ENCODE measurements around the gene STX8. TPM values are rescaled to one million over a fixed set of nuclear protein-coding genes. Genes with fewer than 3 reads are reported as not detected.

Gene STX8
- total and polyA plus RNA-seq, 8 donors = 51.9 to 63.4 (median 56.5) TPM

- DNase-seq (no peak), ATAC-seq (no peak)
- Histone ChIP-seq H3K4me3 (no peak overlapping the region), H3K9me3 (no peaks in the 10 kb centered on the region), H3K36me3 (no peaks in the 10 kb centered on the region), H3K27me3 (no peaks in the 10 kb centered on the region), H3K27ac (no peak overlapping the region), H3K4me1 (no peaks in the 10 kb centered on the region)
- intact Hi-C loops (cut with DNase I) = no loop called here
- TF ChIP-seq CTCF (IDR thresholded peaks at IDR 0.05) = no peak
Observed at GRCh38 chr17:9531034-9531433, 44.6 kb downstream of the STX8 start.

GRCh38 chr17:9529033-9529700 lies 46.5 kb downstream of the STX8 start:
- no peak overlapping the region for H3K27ac ChIP-seq
- H3K9me3 ChIP-seq = no peaks in the 10 kb centered on the region
- H3K36me3 ChIP-seq = no peaks in the 10 kb centered on the region
- TF ChIP-seq CTCF (IDR thresholded peaks at IDR 0.05) = peak in 1 of 2 donors; percentile 18
- H3K4me3 ChIP-seq = no peak overlapping the region
- ATAC-seq (peak; percentile 45), DNase-seq (peak in 2 of 4 donors; percentile 3 to 6)
- no peaks in the 10 kb centered on the region for H3K27me3 ChIP-seq
- intact Hi-C loops (cut with DNase I) = no loop called here
- H3K4me1 ChIP-seq = no peaks in the 10 kb centered on the region

- Histone ChIP-seq H3K4me3 (no peak overlapping the region), H3K36me3 (no peaks in the 10 kb centered on the region), H3K4me1 (no peaks in the 10 kb centered on the region), H3K9me3 (no peaks in the 10 kb centered on the region), H3K27me3 (no peaks in the 10 kb centered on the region), H3K27ac (no peak overlapping the region)
- no peak for TF ChIP-seq CTCF (IDR thresholded peaks at IDR 0.05)
- intact Hi-C loops (cut with DNase I) = no loop called here
- ATAC-seq = no peak
- DNase-seq = no peak
Observed at GRCh38 chr17:9527788-9528187, 47.8 kb downstream of the STX8 start.

- Histone ChIP-seq H3K27ac (no peak overlapping the region), H3K9me3 (no peaks in the 10 kb centered on the region), H3K36me3 (no peaks in the 10 kb centered on the region), H3K4me1 (no peaks in the 10 kb centered on the region), H3K27me3 (no peaks in the 10 kb centered on the region), H3K4me3 (no peak overlapping the region)
- ATAC-seq (peak; percentile 68), DNase-seq (peak in 2 of 4 donors; percentile 33 to 43)
- peak in 1 of 2 donors; percentile 27 for TF ChIP-seq CTCF (IDR thresholded peaks at IDR 0.05)
- intact Hi-C loops (cut with DNase I) = loop anchor here in 1 of 2 donors (5.0 kb wide), 1 partner anchor 530 kb away; no protein-coding TSS in a partner anchor
Observed at GRCh38 chr17:9522074-9522473, 53.5 kb downstream of the STX8 start.

GRCh38 chr17:9521062-9521461 lies 54.6 kb downstream of the STX8 start:
- no peak for DNase-seq
- no peak for ATAC-seq
- no peaks in the 10 kb centered on the region for H3K27me3 ChIP-seq
- intact Hi-C loops (cut with DNase I) = loop anchor here in 1 of 2 donors (5.0 kb wide), 1 partner anchor 529 kb away; no protein-coding TSS in a partner anchor
- TF ChIP-seq CTCF (IDR thresholded peaks at IDR 0.05) = no peak
- no peaks in the 10 kb centered on the region for H3K4me1 ChIP-seq
- H3K36me3 ChIP-seq = no peaks in the 10 kb centered on the region
- no peak overlapping the region for H3K4me3 ChIP-seq
- H3K9me3 ChIP-seq = no peaks in the 10 kb centered on the region
- no peak overlapping the region for H3K27ac ChIP-seq

Data from left lung (tissue), 10 donors.